GM23338 (cell line): Measurements from ENCODE around the gene DPF3. TPM values are rescaled to one million over a fixed set of nuclear protein-coding genes. Genes with fewer than 3 reads are reported as not detected.

Experiments
- ATAC-seq: fragments of 200-7000 bp; cut with Tn5 transposase; 3 replicates; pipeline ENCODE4 v1.9.1; 2020
- DNase-seq: peaks from one replicate; pipeline ENCODE4 v3.0.0-alpha.2; 2015; ENCODE audit warnings: low spot score
- H2AFZ ChIP-seq: fragments of 200-600 bp; sonication (generic); 2 replicates; pipeline ENCODE4 v1.8.0; 2016; ENCODE audit warnings: antibody characterized with exemption, mild to moderate bottlenecking, moderate library complexity
- H3F3A ChIP-seq: fragments of 200-600 bp; sonication (generic); replicated peaks from 2 replicates; pipeline ENCODE4 v1.8.0; 2017; ENCODE audit warnings: antibody characterized with exemption, mixed run types, low read depth
- H3K27ac ChIP-seq: fragments of 200-600 bp; sonication (generic); 2 replicates; pipeline ENCODE4 v1.6.1; 2016; ENCODE audit warnings: low read depth
- H3K27me3 ChIP-seq: fragments of 200-600 bp; sonication (generic); 2 replicates; pipeline ENCODE4 v1.8.0; 2016; ENCODE audit warnings: mild to moderate bottlenecking, mixed run types, moderate library complexity; ENCODE audit not compliant: insufficient read depth
- H3K36me3 ChIP-seq: fragments of 200-600 bp; sonication (generic); 2 replicates; pipeline ENCODE4 v1.8.0; 2016; ENCODE audit warnings: mild to moderate bottlenecking; ENCODE audit not compliant: insufficient read depth
- H3K4me1 ChIP-seq: fragments of 200-600 bp; sonication (generic); 2 replicates; pipeline ENCODE4 v1.8.0; 2016; ENCODE audit warnings: mild to moderate bottlenecking, moderate library complexity; ENCODE audit not compliant: insufficient read depth
- H3K4me2 ChIP-seq: fragments of 200-600 bp; sonication (generic); 2 replicates; pipeline ENCODE4 v1.7.1; 2017; ENCODE audit warnings: mixed run types
- H3K4me3 ChIP-seq: fragments of 200-600 bp; sonication (generic); 2 replicates; pipeline ENCODE4 v1.6.1; 2016; ENCODE audit warnings: mixed run types
- H3K79me2 ChIP-seq: fragments of 200-600 bp; sonication (generic); replicated peaks from 2 replicates; pipeline ENCODE4 v1.8.0; 2017; ENCODE audit warnings: mild to moderate bottlenecking; ENCODE audit not compliant: insufficient read depth
- H3K9me2 ChIP-seq: fragments of 200-600 bp; sonication (generic); 2 replicates; pipeline ENCODE4 v1.8.0; 2017; ENCODE audit not compliant: insufficient read depth
- H4K20me1 ChIP-seq: fragments of 200-600 bp; sonication (generic); replicated peaks from 2 replicates; pipeline ENCODE4 v1.8.0; 2017; ENCODE audit warnings: mild to moderate bottlenecking; ENCODE audit not compliant: insufficient read depth
- H3K27ac Mint-ChIP-seq: 2 replicates; pipeline ENCODE4 v1.8.0; 2020; ENCODE audit warnings: inconsistent platforms, mild to moderate bottlenecking, moderate library complexity, mixed read lengths
- H3K27me3 Mint-ChIP-seq: 3 replicates; pipeline ENCODE4 v1.8.0; 2022; ENCODE audit warnings: low read depth, mild to moderate bottlenecking, moderate library complexity, mixed read lengths, inconsistent platforms; ENCODE audit not compliant: insufficient read depth, poor library complexity
- H3K36me3 Mint-ChIP-seq: 3 replicates; pipeline ENCODE4 v1.8.0; 2021; ENCODE audit warnings: low read depth, mild to moderate bottlenecking, inconsistent platforms, moderate library complexity, mixed read lengths
- H3K4me1 Mint-ChIP-seq: 3 replicates; pipeline ENCODE4 v1.8.0; 2020; ENCODE audit warnings: mild to moderate bottlenecking, inconsistent platforms, mixed read lengths
- H3K4me3 Mint-ChIP-seq: 3 replicates; pipeline ENCODE4 v1.8.0; 2021; ENCODE audit warnings: moderate library complexity, mild to moderate bottlenecking, inconsistent platforms, mixed read lengths
- H3K9me3 Mint-ChIP-seq: 3 replicates; pipeline ENCODE4 v1.8.0; 2020; ENCODE audit warnings: moderate library complexity, mild to moderate bottlenecking, inconsistent platforms, mixed read lengths
- CTCF ChIP-seq, 2 experiments: fragments of 200-600 bp in 1 of 2; sonication (generic) in 1 of 2; conservative IDR thresholded peaks; 2 replicates each; pipeline versions ENCODE4 v1.5.1 to v1.6.1; 2016 to 2017; ENCODE audit warnings: antibody characterized with exemption in 2 of 2, low read depth in 2 of 2, mild to moderate bottlenecking in 2 of 2, moderate library complexity in 1 of 2
- EZH2 ChIP-seq: fragments of 200-600 bp; sonication (generic); IDR thresholded peaks from one replicate; pipeline ENCODE4 v1.8.0; 2017; ENCODE audit warnings: antibody characterized with exemption, mild to moderate bottlenecking, low read depth; ENCODE audit not compliant: unreplicated experiment
- EZH2phosphoT487 ChIP-seq: fragments of 200-600 bp; sonication (generic); IDR thresholded peaks from one replicate; pipeline ENCODE4 v1.8.1; 2018; ENCODE audit warnings: antibody characterized with exemption; ENCODE audit not compliant: unreplicated experiment
- JUNB ChIP-seq: IDR thresholded peaks from one replicate; pipeline ENCODE4 v1.6.1; 2016; ENCODE audit warnings: antibody characterized with exemption; ENCODE audit not compliant: unreplicated experiment
- NANOG ChIP-seq: IDR thresholded peaks from 2 replicates; pipeline ENCODE4 v1.6.1; 2016; ENCODE audit warnings: antibody characterized with exemption, borderline replicate concordance
- POLR2AphosphoS5 ChIP-seq: IDR thresholded peaks from 2 replicates; pipeline ENCODE4 v1.6.1; 2016; ENCODE audit warnings: antibody characterized with exemption, low read depth
- ZNF462 ChIP-seq: fragments of 250-450 bp; sonication (Bioruptor Pico); IDR thresholded peaks from 2 replicates; pipeline ENCODE4 v1.5.0; 2020; ENCODE audit warnings: mild to moderate bottlenecking, moderate library complexity
- long read RNA-seq: library from polyadenylated mRNA; unstranded; transcript quantifications from one replicate; pipeline ENCODE4 v2.0.0, GENCODE V29; 2020; ENCODE audit not compliant: unreplicated experiment
- polyA plus RNA-seq: library from polyadenylated mRNA; unstranded; fragments of >200 nt; fragmentation: Nextera tagmentation; extraction: Ambion mirVana; gene quantifications from 2 replicates; pipeline ENCODE4 v1.2.1, GENCODE V29; 2016
- total RNA-seq: library from RNA; depleted of rRNA; stranded (reverse); fragments of >200 nt; shearing (Covaris generic); gene quantifications from 2 replicates; pipeline ENCODE4 v1.2.3, GENCODE V29; 2014; rRNA removed

The DPF3 gene
- 1.0 TPM in 1 of 2 replicates, not detected in the other for total RNA-seq
- 0.18 and 0.37 TPM in 2 replicates for polyA plus RNA-seq
- long read RNA-seq: 0 reads

- peaks cover 7% of the 10 kb centered on the region; the same call in 1 of the 2 replicates for H3F3A ChIP-seq
- Mint-ChIP-seq H3K9me3 (no peaks in the 10 kb centered on the region), H3K4me1 (peaks cover 37% of the 10 kb centered on the region), H3K36me3 (no peaks in the 10 kb centered on the region; the same call in 2 of the 3 replicates), H3K4me3 (peak within 1 kb of the TSS; percentile 84), H3K27ac (no peak within 1 kb of the TSS), H3K27me3 (peaks cover 57% of the 10 kb centered on the region)
- H3K27ac ChIP-seq: no peak within 1 kb of the TSS
- H3K36me3 ChIP-seq: no peaks in the 10 kb centered on the region; the same call in 1 of the 2 replicates
- H3K4me3 ChIP-seq: peak within 1 kb of the TSS; percentile 85
- ATAC-seq: peak; percentile 90
- TF ChIP-seq NANOG: no peak
- no peak for TF ChIP-seq ZNF462 (CRISPR knock-in tag)
- TF ChIP-seq EZH2: peak; percentile 68
- TF ChIP-seq JUNB: no peak
- H3K27me3 ChIP-seq: peaks cover 89% of the 10 kb centered on the region
- peak within 1 kb of the TSS; percentile 86 for H2AFZ ChIP-seq
- DNase-seq: peak; percentile 99
- no peaks in the 10 kb centered on the region for H3K79me2 ChIP-seq
- H3K4me2 ChIP-seq: peak within 1 kb of the TSS; percentile 93
- H3K4me1 ChIP-seq: peaks cover 37% of the 10 kb centered on the region
- no peaks in the 10 kb centered on the region for H4K20me1 ChIP-seq
- H3K9me2 ChIP-seq: no peaks in the 10 kb centered on the region
Measured at GRCh38 chr14:72893636-72894322, at the start of gene DPF3. Gene DPF3 (minus strand): TSS chr14:72894101. CDS start chr14:72894088, 13 bp downstream.

- TF ChIP-seq CTCF (conservative IDR thresholded peaks at IDR 0.05; ENCODE audit: low read depth in 2 of 2) (peak; percentile 18 to 60; a peak in 2 of 4 replicates), POLR2AphosphoS5 (no peak), EZH2phosphoT487 (no peak)
- no peak overlapping the region for H3K27ac ChIP-seq
- Mint-ChIP-seq H3K4me3 (no peak overlapping the region), H3K4me1 (no peaks in the 10 kb centered on the region; the same call in 2 of the 3 replicates), H3K9me3 (no peaks in the 10 kb centered on the region), H3K27me3 (no peaks in the 10 kb centered on the region), H3K36me3 (peaks cover 28% of the 10 kb centered on the region), H3K27ac (no peak overlapping the region)
- no peaks in the 10 kb centered on the region for H3K79me2 ChIP-seq
- H3K4me2 ChIP-seq: no peak overlapping the region
- H3K27me3 ChIP-seq: no peaks in the 10 kb centered on the region
- no peak overlapping the region for H2AFZ ChIP-seq
- no peak overlapping the region for H3K4me3 ChIP-seq
- no peaks in the 10 kb centered on the region for H3K9me2 ChIP-seq
- ATAC-seq: peak; percentile 47
- no peaks in the 10 kb centered on the region for H3F3A ChIP-seq
- H3K36me3 ChIP-seq: peaks cover 12% of the 10 kb centered on the region; the same call in 1 of the 2 replicates
- no peaks in the 10 kb centered on the region for H3K4me1 ChIP-seq
- DNase-seq: peak; percentile 42
- no peaks in the 10 kb centered on the region for H4K20me1 ChIP-seq
Measured at GRCh38 chr14:72942934-72943333, 49.0 kb upstream of the DPF3 start.
